ENCODE results near the gene EPG5.

EPG5 gene

DNA sequence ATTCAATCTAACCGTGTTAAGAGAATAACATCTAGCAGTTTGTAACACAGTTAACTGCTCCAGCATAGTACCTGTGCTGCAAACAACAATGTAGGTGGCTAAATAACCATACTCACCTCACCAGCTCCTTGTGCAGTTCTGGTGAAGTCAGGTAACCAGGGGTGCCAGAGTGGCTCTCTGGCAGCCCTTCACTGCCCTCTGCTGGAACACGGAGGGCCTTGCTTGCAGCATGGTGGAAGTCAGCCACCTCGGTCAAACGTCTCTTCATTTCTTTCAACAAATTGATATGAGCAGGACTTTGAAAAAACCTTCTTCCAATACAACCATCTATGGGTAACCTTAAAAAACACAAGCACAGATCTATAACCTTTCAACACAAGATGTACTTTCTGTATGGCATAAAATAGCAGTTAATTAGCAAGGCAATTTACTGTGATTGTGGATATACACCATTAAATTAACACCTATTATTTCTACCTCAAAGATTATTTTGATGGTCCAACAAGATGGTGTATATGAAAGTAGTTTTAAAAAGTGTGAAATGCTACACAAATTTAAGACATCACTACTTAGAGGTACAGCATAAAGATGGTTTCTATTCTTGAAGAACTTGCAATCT, 56.6 kb downstream of the EPG5 start:
- DNase-seq: peak; percentile 53

DNA sequence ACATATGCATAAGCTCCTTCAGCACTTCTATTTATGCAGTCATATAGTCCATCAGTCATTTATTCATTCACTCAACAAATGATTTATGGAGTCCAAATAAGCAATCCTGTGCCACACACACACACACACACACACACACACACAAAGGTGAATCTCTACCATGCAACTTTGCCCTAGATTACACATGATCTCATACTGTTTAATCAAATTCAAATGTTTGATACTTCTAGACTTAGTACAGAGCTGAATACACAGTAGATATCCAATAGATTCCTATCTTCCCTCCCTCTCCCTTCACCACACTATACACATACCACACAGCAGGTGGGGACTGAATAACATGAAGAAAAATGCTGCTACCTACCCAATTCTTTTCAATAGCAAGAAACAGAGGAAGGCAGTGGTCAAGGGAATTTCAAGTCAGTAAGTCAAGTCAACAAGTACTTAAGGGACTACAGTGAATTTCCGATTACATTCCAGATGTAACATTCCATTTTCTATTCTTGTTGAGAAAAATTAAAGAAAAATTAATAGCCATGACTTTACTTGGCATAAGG, 65.4 kb downstream of the EPG5 start:
- no peak for DNase-seq

DNA sequence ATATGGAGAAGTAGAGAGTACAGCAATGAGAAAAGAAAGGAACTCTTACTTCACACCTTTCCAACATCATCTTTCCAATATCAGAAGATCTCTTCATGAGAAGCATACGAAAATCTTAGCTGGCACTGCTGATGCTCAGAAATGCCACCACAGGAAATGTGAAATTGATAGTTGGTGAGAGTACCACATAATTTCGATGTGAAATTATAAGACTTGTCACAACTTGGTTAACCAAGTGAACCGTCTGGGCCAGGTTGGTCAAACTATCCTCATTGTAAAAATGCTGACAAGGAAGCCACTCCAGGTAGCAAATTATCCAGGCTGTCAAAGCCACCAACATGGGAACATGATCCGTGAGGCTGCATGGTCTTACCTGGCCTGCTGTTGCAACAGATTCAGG, 66.5 kb downstream of the EPG5 start:
- DNase-seq: no peak

DNA sequence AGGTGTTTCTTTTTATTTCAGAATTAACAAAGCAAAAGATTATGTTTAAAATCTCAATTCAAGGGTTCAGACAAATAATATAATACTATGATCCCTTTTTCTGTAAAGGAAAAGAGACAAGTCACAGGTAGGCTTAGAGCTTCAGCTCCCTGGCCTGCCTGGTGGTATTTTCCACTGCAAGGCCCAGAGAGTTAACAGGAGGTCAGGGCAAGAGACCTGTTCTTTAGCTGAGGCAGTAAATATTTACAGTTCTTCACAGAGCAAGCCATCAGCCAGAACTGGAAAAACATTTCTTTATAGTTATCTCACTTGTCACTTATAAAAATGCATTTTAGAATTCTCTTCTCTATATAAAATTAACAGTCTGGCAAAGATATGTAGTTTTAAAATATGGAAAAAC, 70.1 kb downstream of the EPG5 start:
- DNase-seq: no peak

DNA sequence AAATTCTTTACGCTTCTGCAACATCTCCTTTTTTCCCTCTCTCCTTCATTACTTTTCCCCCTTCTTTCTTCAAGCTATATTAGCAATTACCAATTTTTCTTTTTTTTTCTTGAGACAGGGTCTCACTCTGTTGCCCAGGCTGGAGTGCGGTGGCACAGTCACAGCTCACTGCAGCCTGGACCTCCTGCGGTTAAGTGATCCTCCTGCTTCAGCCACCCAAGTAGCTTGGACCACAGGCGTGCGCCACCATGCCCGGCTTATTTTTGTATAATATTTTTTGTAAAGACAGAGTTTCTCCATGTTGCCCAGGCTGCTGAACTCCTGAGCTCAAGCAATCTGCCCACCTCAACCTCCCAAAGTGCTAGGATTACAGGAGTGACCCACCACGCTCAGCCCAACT, 70.7 kb downstream of the EPG5 start:
- DNase-seq: no peak

DNA sequence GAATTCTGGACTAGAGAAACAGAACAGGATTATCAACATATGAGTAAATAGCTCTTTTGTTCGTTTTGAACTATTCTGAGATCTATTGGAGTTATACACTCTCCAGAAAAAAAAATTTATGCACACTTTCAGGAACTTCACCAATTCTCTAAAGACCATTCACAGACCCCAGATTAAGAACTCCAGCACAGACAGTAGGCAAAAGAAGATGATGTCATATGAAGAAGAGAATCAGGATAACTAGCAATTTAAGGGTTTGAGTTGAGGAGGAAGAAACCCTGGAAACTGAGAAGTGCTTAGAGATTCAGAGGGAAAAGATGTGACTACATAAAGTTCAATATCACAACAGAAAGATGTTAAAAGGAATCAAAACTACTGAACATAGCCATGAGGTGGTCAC, 71.8 kb downstream of the EPG5 start:
- DNase-seq: no peak

DNA sequence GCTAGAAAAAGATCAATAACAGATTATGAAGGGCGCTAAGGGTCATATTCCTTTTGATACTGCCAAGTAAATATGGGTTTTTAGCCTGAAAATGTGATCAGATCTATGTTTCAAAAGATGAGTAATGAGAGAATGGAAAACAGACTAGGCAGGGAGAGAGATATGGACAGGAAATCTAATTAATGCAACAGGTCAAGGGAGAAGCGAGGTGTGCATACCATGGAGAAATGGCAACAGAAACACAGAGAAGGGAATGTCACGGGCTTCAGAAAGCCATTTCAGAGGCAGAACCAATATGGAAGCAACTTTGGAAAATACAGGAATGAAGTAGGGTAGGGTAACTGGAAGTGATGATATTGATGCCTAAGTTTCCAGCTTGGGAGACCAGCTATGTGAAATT, 72.3 kb downstream of the EPG5 start:
- no peak for DNase-seq

DNA sequence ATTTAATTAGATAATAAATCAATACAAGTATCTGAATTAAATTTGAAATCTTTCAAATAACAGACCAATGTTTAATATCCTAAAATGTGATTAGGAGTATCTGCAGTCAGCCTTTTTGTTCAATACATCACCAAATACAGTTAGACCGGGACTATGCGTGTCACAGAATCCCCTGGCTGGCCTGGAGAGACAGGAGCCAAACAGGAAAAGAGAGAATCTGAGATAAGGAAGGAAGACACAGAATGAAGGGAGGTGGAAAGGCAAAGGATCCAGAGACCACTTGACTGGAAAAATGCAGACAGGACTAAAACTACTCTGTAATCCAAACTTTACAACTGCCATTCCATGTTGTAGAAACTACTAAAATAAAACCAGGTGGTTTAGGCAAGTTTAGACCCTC, 75.3 kb downstream of the EPG5 start:
- DNase-seq: no peak

DNA sequence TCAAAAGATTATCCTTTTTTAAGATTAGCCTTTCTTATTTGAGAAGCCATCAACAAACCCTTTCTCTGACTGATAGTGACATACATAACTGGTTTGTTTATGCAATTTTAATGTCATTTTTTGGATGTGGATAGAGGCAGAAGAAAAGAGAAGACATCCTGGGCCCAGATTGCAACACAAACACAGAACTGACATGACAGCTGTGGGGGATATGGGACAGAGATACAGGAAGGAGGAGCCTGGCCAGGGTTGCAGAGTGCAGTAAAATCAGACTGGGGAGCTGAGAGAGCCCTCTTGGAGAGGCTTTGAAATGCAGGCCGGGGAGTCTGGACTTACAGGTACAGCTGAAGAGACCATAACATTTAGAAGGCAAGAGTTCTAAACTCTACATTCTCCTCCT, 76.5 kb downstream of the EPG5 start:
- DNase-seq: peak; percentile 39

DNA sequence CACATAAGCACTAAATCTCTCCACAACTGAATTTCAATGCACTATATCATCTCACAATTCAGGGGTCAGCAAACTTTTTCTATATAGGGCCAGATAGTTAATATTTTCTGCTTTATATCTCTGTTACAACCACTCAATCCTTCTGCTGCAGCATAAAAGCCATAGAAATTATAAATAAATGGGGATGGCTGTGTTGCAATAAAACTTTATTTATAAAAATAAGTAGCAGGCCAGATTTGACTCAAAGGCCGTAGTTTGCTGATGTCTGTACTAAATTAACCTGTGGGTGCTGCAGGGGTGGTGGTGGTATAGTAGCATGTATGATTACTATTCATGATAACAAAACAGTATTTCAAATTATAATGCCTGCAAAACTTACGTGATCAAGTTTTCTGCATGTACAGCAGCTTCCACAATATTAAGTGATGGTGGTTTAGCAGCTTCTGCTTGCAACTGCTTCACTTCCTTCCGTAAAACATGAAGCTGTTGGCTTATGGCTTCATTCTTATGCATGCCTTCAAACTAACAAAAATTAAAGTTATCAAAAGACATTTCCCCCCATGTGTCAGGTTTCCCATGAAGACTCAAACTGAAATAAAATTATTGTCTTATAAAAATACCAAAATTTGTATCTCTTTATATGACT, 77.6 kb downstream of the EPG5 start:
- DNase-seq: no peak

DNA sequence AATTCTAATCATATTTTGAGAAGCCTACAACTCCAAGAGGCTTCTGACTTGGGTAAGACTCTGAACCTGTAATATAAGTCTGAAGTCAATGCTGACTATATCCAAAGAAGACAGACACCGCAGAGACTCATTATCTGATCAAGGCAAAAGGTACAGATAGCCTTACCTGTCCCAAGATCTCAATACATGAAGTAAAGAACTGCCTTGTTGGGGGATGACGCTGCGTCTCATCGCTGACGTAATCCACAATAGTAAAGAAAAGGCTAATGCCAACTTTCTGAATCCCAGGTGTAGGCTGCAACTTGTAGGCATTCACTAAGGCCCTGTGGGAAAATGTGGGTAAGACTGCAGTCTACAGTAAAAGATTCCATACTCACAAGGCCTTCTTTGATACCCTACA, 79.5 kb downstream of the EPG5 start:
- no peak for DNase-seq

DNA sequence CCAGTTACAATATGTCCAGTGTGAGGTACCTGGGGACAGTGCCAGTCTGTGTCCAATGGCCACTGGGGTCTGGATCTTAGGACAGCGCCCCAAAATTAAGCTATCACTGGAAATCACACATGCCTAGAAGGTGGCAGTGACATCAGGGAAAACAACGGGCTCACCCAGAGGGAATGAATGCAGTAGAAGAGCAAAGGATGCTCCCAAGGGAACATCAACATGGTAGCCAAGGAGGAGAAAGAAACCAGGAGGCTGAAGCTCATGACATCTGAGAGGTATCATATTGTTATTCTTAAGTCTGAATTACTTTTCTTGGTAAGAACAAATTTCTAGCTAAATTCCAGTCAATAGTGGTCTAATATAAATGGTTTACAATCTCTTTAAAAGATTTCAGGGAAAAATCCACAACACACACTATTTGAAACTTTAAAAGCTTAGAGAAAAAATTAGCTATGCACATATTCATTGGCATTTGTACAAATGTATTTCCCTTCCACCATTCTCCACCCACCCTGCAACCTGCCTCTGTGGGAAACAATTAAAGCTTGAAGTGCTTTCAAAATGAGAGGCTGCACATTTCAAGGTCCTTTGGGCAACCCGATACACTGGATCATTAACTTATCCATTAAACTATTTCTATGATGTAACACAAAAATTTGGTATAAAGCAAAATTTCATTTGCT, 86.1 kb downstream of the EPG5 start:
- DNase-seq: no peak

DNA sequence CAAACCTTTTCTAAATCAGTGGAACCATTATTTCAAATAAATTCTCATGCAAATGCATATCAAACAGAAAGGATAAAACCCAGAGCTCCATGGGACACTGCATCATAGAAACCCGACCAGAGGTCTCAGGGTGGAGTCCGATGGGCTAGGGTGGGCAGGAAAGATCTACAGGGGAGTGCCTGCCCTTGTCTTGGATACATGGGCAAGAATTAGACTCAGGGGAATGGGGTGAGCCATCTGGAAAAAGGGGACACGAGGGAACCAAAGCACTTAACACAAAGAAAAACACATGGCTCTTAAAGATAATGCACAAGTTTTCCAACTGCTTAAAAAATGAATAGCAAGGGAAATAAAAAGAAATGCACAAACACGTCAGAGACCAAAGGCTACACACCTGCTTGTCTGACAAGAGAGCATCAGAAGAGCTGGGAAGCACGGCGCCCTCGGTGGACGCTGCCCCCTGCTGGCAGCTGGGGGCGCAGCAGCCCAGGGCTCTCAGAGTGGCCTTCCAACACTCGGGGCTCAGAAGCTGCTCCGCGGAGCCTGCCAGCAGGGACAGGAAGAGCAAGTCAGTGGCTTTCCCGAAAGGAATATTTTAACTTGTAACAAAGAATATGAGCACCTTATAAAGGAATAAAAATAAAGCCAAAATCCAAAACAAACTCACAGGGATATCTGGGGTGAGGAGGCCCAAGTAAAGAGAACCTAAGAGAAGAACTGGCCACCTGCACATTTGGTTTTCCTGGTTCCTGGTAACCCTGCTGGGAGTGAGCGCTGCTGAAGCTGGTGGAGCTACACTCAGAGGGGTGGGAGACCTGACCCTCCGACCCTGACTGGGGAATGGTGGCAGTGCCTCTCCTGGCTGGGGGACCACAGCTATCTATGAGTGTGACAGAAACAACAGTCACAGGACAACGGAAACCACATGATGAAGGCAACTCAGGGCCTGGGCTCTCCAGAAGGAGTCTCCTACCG, 87.2 kb downstream of the EPG5 start:
- peak; percentile 61 for DNase-seq

DNA sequence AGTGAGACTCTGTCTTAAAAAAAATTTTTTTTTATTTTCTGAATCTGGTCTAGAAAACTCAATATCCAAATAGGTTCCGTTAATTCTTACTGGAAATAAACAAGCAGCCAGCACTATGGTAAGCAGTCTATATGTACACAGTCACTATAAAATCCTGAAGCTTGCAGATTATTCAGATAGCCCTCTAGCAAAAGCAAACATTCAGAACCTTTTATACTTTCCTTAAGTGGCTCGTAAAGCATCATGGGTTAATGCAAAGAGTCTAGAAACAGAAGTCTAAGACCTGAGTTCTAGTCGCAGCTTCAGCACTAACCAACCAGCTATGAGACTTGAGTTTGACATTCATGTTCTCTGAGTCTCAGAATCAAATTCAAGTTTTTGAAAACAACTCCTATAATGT, 89.7 kb downstream of the EPG5 start:
- DNase-seq: no peak

DNA sequence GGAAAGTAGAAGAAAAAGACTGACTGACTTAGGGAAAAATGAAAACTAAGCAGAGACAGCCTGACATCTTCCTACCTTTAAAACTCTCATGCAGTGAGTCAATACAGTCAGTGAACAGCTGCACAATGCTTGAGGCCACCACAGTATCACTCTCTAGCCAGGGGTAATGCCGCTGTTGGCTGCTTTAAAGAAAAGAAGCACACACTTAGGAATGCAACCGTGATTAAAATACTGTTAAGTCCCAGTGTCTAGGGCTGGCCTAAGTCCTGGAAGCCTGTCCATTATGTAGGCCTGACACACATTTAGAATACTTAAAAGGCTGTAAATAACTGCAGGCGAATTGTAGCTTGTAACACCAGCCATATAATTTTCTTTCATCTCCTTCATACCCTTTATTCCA, 91.0 kb downstream of the EPG5 start:
- no peak for DNase-seq

DNA sequence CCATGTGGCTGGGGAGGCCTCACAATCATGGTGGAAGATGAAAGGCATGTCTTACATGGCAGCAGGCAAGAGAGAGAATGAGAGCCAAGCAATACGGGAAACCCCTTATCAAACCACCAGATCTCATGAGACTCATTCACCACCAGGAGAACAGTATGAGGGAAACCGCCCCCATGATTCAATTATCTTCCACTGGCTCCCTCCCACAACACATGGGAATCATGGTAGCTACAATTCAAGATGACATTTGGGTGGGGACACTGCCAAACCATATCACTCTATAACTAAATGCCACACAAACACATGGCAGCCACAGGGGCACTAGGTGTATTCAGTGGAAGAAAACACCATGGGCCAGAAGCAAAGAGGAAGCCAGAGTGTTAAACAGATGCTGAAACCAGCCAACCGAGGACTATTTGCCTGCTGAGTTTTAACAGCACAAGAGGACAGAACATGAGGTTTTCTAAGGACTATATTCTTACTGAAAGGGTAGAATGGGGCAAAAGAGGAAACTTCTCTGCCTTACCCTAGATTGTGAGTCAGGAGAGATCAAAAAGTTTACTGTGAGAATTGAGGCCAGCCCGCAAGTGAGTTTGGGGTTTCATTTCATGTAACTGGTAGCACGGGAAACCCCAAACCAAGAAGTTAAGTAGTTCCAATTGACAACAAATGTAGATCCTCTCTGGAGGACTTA, 92.5 kb downstream of the EPG5 start:
- peak; percentile 18 for DNase-seq

DNA sequence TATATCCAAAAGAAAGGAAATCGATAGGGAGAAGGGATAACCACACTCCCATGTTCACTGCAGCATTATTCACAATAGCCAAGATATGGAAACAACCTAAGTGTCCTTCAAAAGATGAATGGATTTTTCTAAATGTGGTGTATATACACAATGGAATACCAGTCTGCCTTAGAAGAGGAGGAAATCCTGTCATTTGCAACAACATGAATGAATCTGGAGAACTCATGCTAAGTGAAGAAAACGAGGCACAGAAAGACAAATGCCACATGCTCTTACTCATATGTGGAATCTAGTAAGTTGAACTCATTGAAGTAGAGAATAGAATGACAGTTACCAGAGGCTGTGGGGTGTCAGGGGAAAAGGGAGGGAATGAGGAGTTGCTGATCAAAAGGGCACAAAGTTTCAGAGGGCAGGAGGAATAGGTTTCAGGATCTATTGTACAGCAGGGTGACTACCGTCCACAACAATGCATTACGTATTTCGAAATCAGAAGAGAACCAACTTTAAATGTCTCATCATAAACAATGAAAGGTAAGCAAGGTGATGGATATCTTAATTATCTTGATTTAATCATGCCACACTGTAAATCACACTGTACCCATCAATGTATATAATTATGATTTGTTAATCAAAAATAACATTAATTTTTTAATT, 95.6 kb downstream of the EPG5 start:
- no peak for DNase-seq

DNA sequence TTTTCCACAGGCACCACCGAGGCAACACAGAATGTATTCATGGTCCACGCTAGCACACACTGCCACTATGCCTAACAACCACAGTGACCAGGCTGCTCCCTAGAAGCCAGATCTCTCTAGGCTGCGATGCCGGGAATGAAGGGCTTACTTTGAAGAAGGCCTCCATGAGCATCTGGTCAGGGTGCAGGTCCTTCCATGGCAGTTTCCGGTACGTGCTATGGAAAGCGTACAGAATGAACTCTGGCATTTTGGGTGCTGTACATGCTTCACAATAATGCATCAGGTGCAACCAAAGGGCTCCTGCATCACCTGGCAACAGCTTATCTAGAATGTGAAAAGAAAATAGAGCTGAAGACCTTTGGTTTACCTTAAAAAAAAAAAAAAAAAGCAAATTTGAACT, 96.7 kb downstream of the EPG5 start:
- DNase-seq: no peak

DNA sequence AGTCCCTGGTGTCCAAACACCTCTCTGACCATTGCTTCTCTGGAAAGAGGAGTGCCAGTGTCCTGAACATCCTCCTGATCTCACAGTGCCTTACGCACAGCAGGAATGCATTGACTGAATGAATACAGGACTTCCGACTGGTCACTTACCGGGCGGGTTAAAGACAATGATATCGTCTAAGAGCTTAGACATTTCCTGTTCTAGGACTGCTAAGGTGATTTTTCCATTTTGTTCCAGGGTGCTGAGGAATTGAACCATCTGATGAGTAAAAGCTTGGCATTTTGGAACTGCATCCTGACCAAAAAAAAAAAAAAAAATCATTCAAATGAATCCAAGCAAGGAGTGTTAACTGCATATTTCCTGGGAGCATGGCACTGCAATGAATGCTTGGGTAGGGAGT, 101.7 kb downstream of the EPG5 start:
- DNase-seq: no peak

DNA sequence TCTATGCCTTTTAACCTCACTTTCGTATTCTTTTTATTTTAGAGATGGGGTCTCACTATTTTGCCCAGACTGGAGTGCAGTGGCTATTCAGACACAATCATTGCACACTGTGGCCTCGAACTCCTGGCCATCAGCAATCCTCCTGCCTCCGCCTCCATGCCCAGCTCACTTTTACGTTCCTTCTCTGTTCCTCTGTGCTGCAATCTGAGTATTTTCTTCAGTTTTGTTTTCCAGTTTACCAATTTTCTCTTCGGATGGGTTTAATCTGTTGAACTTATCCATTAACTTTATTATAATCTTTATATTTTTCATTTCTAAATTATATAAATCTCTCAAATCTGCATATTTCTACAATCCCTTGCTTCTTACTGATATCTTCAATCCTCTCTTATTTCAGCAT, 103.0 kb downstream of the EPG5 start:
- DNase-seq: no peak

DNA sequence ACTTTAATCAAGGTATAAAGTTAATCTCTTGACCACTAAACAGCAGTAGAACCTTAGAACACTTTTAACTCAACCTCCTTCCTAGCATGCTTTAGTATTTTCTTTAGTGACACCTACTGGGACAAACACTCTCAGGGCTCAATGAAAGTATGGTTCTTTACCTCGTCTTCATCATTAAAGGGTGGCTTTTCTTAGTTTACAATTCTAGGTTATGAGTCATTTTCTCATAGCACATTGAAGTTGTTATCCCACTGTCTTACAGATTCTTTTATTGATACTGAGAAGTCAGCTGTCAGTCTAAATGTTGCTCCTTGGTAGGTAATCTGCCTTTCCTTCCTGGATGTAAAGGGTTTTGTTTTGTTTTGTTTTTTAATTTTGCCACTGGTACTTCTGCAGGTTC, 103.7 kb downstream of the EPG5 start:
- no peak for DNase-seq

DNA sequence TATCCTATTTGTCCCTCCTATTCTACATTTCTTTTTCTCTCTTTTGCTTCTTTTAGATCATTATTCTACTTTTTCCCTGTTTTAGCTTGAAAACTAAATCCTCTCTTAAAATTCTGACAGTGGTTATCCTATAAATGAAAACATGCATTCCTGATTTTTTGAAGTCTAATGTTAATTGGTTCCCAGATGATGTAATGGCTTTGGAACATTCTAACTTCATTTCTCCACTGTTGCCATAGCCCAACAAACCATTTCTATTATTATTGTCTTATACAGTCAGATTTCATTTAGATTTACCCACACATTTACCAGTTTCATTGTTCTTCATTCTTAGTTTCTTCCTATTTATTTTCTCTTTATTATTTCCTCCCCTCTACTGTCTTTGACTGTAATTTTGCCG, 105.2 kb downstream of the EPG5 start:
- no peak for DNase-seq
